Measurements from ENCODE around the gene FLT1. TPM values are rescaled to one million over a fixed set of nuclear protein-coding genes. Genes with fewer than 3 reads are reported as not detected.

FLT1 gene
- total RNA-seq, 1 donor from 2014 or later = 0.81 TPM

DNA sequence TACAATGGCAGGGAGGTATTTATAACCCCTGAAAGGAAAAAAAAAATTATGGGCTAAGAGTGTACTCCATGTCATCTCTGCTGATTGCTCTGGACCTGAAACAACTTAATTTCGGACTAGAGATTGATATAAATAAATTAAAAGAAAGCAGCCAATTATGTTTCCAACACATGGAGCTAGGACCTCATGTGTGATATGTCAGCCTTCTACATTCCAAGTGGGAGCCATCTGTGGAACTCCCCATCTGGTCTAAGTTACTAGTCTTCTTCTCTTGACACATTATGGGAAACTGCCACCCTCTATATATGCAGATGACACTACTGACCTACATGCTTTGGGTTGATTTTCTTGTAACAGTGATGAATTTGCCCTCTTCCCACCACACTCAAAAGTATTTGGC lies 86.1 kb downstream of the FLT1 start:
- H3K4me1 Mint-ChIP-seq (ENCODE audit: low read depth) = peaks cover 15% of the 10 kb centered on the region
- H3K27me3 Mint-ChIP-seq = no peaks in the 10 kb centered on the region
- no peak for DNase-seq (ENCODE audit: low spot score, unreplicated experiment)
- TF ChIP-seq, protein P1, sequence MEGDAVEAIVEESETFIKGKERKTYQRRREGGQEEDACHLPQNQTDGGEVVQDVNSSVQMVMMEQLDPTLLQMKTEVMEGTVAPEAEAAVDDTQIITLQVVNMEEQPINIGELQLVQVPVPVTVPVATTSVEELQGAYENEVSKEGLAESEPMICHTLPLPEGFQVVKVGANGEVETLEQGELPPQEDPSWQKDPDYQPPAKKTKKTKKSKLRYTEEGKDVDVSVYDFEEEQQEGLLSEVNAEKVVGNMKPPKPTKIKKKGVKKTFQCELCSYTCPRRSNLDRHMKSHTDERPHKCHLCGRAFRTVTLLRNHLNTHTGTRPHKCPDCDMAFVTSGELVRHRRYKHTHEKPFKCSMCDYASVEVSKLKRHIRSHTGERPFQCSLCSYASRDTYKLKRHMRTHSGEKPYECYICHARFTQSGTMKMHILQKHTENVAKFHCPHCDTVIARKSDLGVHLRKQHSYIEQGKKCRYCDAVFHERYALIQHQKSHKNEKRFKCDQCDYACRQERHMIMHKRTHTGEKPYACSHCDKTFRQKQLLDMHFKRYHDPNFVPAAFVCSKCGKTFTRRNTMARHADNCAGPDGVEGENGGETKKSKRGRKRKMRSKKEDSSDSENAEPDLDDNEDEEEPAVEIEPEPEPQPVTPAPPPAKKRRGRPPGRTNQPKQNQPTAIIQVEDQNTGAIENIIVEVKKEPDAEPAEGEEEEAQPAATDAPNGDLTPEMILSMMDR (IDR thresholded peaks at IDR 0.05; ENCODE audit: unreplicated experiment) = no peak
- no peaks in the 10 kb centered on the region for H3K9me3 Mint-ChIP-seq (ENCODE audit: low read depth)
- H3K27ac Mint-ChIP-seq = no peak overlapping the region
- no peaks in the 10 kb centered on the region for H3K36me3 Mint-ChIP-seq (ENCODE audit: insufficient read depth)
- no peak overlapping the region for H3K4me3 Mint-ChIP-seq (ENCODE audit: low read depth)

GRCh38 chr13:28408235-28408848 lies 86.6 kb downstream of the FLT1 start:
- Mint-ChIP-seq H3K36me3 (ENCODE audit: insufficient read depth) (no peaks in the 10 kb centered on the region), H3K27ac (no peak overlapping the region), H3K4me1 (ENCODE audit: low read depth) (peaks cover 15% of the 10 kb centered on the region), H3K4me3 (ENCODE audit: low read depth) (no peak overlapping the region), H3K9me3 (ENCODE audit: low read depth) (no peaks in the 10 kb centered on the region), H3K27me3 (no peaks in the 10 kb centered on the region)
- DNase-seq (ENCODE audit: low spot score, unreplicated experiment) = no peak
- TF ChIP-seq, protein P1 (IDR thresholded peaks at IDR 0.05; ENCODE audit: unreplicated experiment) = no peak

GRCh38 chr13:28406733-28407266 lies 88.1 kb downstream of the FLT1 start:
- Mint-ChIP-seq H3K4me3 (ENCODE audit: low read depth) (no peak overlapping the region), H3K27me3 (no peaks in the 10 kb centered on the region), H3K4me1 (ENCODE audit: low read depth) (peaks cover 14% of the 10 kb centered on the region), H3K36me3 (ENCODE audit: insufficient read depth) (no peaks in the 10 kb centered on the region), H3K9me3 (ENCODE audit: low read depth) (no peaks in the 10 kb centered on the region), H3K27ac (no peak overlapping the region)
- no peak for DNase-seq (ENCODE audit: low spot score, unreplicated experiment)
- TF ChIP-seq, protein P1 (IDR thresholded peaks at IDR 0.05; ENCODE audit: unreplicated experiment) = no peak

- no peak overlapping the region for H3K4me3 Mint-ChIP-seq (ENCODE audit: low read depth)
- H3K27me3 Mint-ChIP-seq = peaks cover 6% of the 10 kb centered on the region
- no peaks in the 10 kb centered on the region for H3K4me1 Mint-ChIP-seq (ENCODE audit: low read depth)
- TF ChIP-seq, protein P1 (IDR thresholded peaks at IDR 0.05; ENCODE audit: unreplicated experiment) = no peak
- no peaks in the 10 kb centered on the region for H3K36me3 Mint-ChIP-seq (ENCODE audit: insufficient read depth)
- H3K27ac Mint-ChIP-seq = no peak overlapping the region
- DNase-seq (ENCODE audit: low spot score, unreplicated experiment) = no peak
- no peaks in the 10 kb centered on the region for H3K9me3 Mint-ChIP-seq (ENCODE audit: low read depth)
Observed at GRCh38 chr13:28402057-28402381, 92.9 kb downstream of the FLT1 start.

- H3K4me3 Mint-ChIP-seq (ENCODE audit: low read depth) = no peak overlapping the region
- no peak overlapping the region for H3K27ac Mint-ChIP-seq
- DNase-seq (ENCODE audit: low spot score, unreplicated experiment) = no peak
- TF ChIP-seq, protein P1 (IDR thresholded peaks at IDR 0.05; ENCODE audit: unreplicated experiment) = no peak
- H3K9me3 Mint-ChIP-seq (ENCODE audit: low read depth) = no peaks in the 10 kb centered on the region
- H3K4me1 Mint-ChIP-seq (ENCODE audit: low read depth) = no peaks in the 10 kb centered on the region
- peaks cover 6% of the 10 kb centered on the region for H3K27me3 Mint-ChIP-seq
- no peaks in the 10 kb centered on the region for H3K36me3 Mint-ChIP-seq (ENCODE audit: insufficient read depth)
Observed at GRCh38 chr13:28401303-28402056, 93.4 kb downstream of the FLT1 start.

Data from progenitor cell of endocrine pancreas (in vitro differentiated cells).